Ishikawa (cell line): ENCODE measurements around the gene FOXO3.

ENCODE experiments used
- CEBPB ChIP-seq: IDR thresholded peaks from 2 replicates; pipeline ENCODE4 v1.6.1; 2012
- CREB1 ChIP-seq: IDR thresholded peaks from 2 replicates; pipeline ENCODE4 v1.6.1; 2012; ENCODE audit warnings: low read depth
- EGR1 ChIP-seq: IDR thresholded peaks from 2 replicates; pipeline ENCODE4 v1.6.1; 2012
- EP300 ChIP-seq: IDR thresholded peaks from 2 replicates; pipeline ENCODE4 v1.6.1; 2012; ENCODE audit warnings: borderline replicate concordance
- FOXM1 ChIP-seq: IDR thresholded peaks from 2 replicates; pipeline ENCODE4 v1.6.1; 2012; ENCODE audit warnings: low read depth, borderline replicate concordance
- NFIC ChIP-seq: IDR thresholded peaks from 2 replicates; pipeline ENCODE4 v1.6.1; 2012
- RAD21 ChIP-seq: IDR thresholded peaks from 2 replicates; pipeline ENCODE4 v1.6.1; 2012; ENCODE audit warnings: low read depth
- TAF1 ChIP-seq: IDR thresholded peaks from 2 replicates; pipeline ENCODE4 v1.6.1; 2012; ENCODE audit warnings: low read depth, mild to moderate bottlenecking
- TCF12 ChIP-seq: IDR thresholded peaks from 2 replicates; pipeline ENCODE4 v1.6.1; 2012; ENCODE audit warnings: low read depth
- TEAD4 ChIP-seq: IDR thresholded peaks from 2 replicates; pipeline ENCODE4 v1.6.1; 2012
- YY1 ChIP-seq: IDR thresholded peaks from 2 replicates; pipeline ENCODE4 v1.6.1; 2012; ENCODE audit warnings: low read depth
- ZBTB7A ChIP-seq: IDR thresholded peaks from 2 replicates; pipeline ENCODE4 v1.6.1; 2012; ENCODE audit warnings: low read depth
- TF ChIP-seq, protein P1 (sequence below): IDR thresholded peaks from 2 replicates; pipeline ENCODE4 v1.6.1; 2012
- TF ChIP-seq, protein P2 (sequence below): IDR thresholded peaks from 2 replicates; pipeline ENCODE4 v1.6.1; 2012
- TF ChIP-seq, protein P3 (sequence below): IDR thresholded peaks from 2 replicates; pipeline ENCODE4 v1.6.1; 2012; ENCODE audit warnings: low read depth, mild to moderate bottlenecking

FOXO3 gene

DNA sequence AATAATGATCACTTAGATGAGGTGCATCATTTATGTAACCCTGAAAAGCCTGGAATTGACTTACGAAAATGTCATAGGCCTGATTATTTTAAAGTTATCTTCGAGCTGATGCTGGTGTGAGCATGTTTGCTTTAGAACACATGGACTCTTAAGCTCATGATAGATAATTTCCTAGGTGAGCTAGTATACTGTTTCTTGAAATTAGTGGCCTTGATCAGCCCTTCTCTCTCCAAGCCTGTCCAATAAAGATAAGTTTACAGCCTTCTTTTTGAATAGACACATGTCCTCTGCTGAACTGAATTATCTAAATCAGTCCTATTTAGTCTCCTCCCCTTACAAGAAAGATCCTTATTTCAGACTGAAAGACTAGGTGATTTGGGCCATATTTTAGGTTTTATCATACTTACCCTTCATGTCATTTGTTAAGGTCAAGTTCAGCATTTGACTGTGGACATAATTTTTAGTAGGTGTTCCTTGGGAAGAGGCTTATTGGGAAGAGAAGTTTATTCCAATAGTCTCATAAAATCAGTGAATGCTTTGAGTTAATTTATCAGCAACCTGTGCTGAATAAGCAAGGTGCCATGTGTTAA lies 15.3 kb downstream of the FOXO3 start:
- TF ChIP-seq CREB1 (no peak), FOXM1 (no peak), RAD21 (no peak), TAF1 (no peak), EGR1 (no peak), ZBTB7A (no peak), NFIC (no peak), TEAD4 (no peak), YY1 (no peak)
- TF ChIP-seq, protein P1, sequence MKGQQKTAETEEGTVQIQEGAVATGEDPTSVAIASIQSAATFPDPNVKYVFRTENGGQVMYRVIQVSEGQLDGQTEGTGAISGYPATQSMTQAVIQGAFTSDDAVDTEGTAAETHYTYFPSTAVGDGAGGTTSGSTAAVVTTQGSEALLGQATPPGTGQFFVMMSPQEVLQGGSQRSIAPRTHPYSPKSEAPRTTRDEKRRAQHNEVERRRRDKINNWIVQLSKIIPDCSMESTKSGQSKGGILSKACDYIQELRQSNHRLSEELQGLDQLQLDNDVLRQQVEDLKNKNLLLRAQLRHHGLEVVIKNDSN = no peak
- TF ChIP-seq, protein P2, sequence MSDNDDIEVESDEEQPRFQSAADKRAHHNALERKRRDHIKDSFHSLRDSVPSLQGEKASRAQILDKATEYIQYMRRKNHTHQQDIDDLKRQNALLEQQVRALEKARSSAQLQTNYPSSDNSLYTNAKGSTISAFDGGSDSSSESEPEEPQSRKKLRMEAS = no peak
- TF ChIP-seq, protein P3, sequence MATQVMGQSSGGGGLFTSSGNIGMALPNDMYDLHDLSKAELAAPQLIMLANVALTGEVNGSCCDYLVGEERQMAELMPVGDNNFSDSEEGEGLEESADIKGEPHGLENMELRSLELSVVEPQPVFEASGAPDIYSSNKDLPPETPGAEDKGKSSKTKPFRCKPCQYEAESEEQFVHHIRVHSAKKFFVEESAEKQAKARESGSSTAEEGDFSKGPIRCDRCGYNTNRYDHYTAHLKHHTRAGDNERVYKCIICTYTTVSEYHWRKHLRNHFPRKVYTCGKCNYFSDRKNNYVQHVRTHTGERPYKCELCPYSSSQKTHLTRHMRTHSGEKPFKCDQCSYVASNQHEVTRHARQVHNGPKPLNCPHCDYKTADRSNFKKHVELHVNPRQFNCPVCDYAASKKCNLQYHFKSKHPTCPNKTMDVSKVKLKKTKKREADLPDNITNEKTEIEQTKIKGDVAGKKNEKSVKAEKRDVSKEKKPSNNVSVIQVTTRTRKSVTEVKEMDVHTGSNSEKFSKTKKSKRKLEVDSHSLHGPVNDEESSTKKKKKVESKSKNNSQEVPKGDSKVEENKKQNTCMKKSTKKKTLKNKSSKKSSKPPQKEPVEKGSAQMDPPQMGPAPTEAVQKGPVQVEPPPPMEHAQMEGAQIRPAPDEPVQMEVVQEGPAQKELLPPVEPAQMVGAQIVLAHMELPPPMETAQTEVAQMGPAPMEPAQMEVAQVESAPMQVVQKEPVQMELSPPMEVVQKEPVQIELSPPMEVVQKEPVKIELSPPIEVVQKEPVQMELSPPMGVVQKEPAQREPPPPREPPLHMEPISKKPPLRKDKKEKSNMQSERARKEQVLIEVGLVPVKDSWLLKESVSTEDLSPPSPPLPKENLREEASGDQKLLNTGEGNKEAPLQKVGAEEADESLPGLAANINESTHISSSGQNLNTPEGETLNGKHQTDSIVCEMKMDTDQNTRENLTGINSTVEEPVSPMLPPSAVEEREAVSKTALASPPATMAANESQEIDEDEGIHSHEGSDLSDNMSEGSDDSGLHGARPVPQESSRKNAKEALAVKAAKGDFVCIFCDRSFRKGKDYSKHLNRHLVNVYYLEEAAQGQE = no peak

DNA sequence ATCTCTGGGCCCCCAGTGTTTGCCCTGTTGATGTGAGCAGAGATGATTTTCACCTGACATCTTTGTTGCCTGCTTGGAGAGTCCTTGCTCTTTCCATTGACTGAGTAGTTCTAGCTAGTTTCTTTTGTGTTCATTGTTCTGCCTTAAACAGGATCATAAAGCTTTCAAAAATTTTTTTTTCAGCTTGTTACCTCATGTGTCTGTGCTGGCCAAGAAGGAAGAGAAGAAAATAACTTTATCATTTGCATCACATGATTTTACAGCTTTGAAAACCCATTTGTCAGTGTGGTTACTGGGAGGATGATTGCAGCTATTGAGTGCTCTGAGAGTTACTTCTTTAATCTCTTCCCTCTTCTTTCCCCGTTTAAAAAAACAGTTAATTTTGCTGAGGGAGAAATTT lies 16.0 kb downstream of the FOXO3 start:
- TF ChIP-seq, protein P3 = no peak

DNA sequence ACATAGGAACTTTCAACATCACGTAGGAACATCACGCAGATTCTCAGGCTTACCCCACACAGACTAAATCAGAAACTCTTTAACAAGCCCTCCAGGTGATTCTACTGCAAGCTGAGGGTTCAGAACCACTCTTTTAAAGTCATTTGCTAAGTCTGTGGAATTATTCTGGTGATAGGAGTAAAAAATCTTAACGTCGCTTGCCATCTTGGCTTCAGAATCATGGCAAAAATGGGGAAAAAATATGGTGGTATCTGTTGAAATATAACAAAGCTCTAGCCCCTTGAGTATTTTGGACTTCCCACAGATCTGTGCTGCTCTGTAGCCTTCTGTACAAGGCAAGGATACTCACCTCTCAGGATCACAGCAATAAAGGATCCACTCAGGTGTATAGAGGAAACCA lies 17.4 kb downstream of the FOXO3 start:
- TF ChIP-seq TEAD4 (no peak), EGR1 (no peak), CREB1 (no peak), RAD21 (no peak), EP300 (no peak), CEBPB (no peak), FOXM1 (no peak), NFIC (no peak), ZBTB7A (no peak), TCF12 (no peak), TAF1 (no peak), YY1 (no peak)
- TF ChIP-seq, protein P2 = no peak
- TF ChIP-seq, protein P3 = no peak
- TF ChIP-seq, protein P1 = no peak

DNA sequence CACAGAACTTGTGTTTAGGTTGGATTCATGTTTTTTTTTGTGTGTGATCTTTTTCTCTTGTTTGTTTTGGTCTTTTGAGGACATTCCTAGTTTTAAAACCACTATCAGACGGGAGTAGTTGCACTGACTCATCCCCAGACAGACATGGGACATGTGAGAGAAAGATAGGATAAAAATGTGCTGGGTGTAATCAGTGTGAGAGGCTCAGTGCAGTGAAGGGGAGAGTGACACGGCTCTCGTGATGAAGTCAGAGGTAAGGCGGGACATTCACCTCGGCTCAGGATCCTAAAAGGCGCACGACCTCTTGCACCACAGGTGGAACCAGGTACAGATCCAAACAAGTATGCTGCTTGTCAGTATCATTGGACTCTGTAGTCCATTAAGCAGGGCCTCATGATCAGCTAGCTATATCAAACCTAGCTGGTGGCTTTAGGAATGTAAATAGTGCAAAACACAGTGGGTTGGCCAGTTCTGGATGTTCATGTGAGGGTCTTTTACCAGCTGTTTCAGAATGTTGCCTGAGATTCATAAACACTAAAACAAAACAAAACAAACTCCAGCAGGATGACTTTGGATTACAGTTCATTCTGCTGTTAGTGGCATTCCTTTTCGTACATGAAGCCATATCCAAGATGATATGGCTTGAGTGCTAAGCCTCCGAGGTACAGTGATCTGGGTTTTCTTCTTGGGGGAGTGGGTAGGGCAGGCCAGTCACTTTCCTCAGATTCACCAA lies 18.0 kb downstream of the FOXO3 start:
- TF ChIP-seq, protein P1 = no peak
- TF ChIP-seq FOXM1 = no peak
- TF ChIP-seq, protein P2 = no peak
- no peak for TF ChIP-seq CEBPB
- TF ChIP-seq TCF12 = no peak
- TF ChIP-seq CREB1 = no peak
- no peak for TF ChIP-seq NFIC
- TF ChIP-seq YY1 = no peak
- TF ChIP-seq, protein P3 = no peak
- no peak for TF ChIP-seq EP300
